SK-N-SH treated with all-trans-retinoic acid at 6 μM for 48 hours (cell line): ENCODE measurements around the gene CLDN5.

Source experiments
- ARNTL ChIP-seq: fragments of 450-650 bp; formaldehyde crosslinking; IDR thresholded peaks from 2 replicates; pipeline ENCODE4 v1.5.0; 2020; ENCODE audit warnings: low read depth, mild to moderate bottlenecking, moderate library complexity, borderline replicate concordance
- BACH2 ChIP-seq: fragments of 250-450 bp; sonication (Bioruptor Pico); IDR thresholded peaks from 2 replicates; pipeline ENCODE4 v1.9.0; 2021; ENCODE audit warnings: mild to moderate bottlenecking, borderline replicate concordance
- CREB5 ChIP-seq: fragments of 250-450 bp; sonication (Bioruptor Pico); IDR thresholded peaks from 2 replicates; pipeline ENCODE4 v1.5.1; 2020; ENCODE audit warnings: low read depth, mild to moderate bottlenecking, moderate library complexity
- CSDC2 ChIP-seq: fragments of 250-450 bp; sonication (Bioruptor Pico); IDR thresholded peaks from 2 replicates; pipeline ENCODE4 v1.5.0; 2020; ENCODE audit warnings: mild to moderate bottlenecking, moderate library complexity
- GLIS3 ChIP-seq: fragments of 250-450 bp; sonication (Bioruptor Pico); IDR thresholded peaks from 2 replicates; pipeline ENCODE4 v1.5.0; 2020; ENCODE audit warnings: mild to moderate bottlenecking, moderate library complexity
- OSR1 ChIP-seq: fragments of 250-450 bp; sonication (Bioruptor Pico); IDR thresholded peaks from 2 replicates; pipeline ENCODE4 v1.8.0; 2022; ENCODE audit warnings: moderate library complexity, mild to moderate bottlenecking, inconsistent platforms
- PATZ1 ChIP-seq: fragments of 250-450 bp; sonication (Bioruptor Pico); IDR thresholded peaks from 2 replicates; pipeline ENCODE4 v1.8.0; 2020; ENCODE audit warnings: mild to moderate bottlenecking, moderate library complexity, borderline replicate concordance
- POU6F1 ChIP-seq: fragments of 250-450 bp; sonication (Bioruptor Pico); IDR thresholded peaks from 2 replicates; pipeline ENCODE4 v1.8.0; 2021; ENCODE audit warnings: low read depth, mild to moderate bottlenecking, moderate library complexity, borderline replicate concordance
- RARB ChIP-seq: fragments of 250-450 bp; sonication (Bioruptor Pico); IDR thresholded peaks from 2 replicates; pipeline ENCODE4 v1.8.0; 2021; ENCODE audit warnings: mild to moderate bottlenecking, moderate library complexity
- TCF4 ChIP-seq: fragments of 250-450 bp; sonication (Bioruptor Pico); IDR thresholded peaks from 2 replicates; pipeline ENCODE4 v1.8.0; 2021; ENCODE audit warnings: mild to moderate bottlenecking, moderate library complexity, borderline replicate concordance
- TSHZ2 ChIP-seq: fragments of 250-450 bp; sonication (Bioruptor Pico); IDR thresholded peaks from 2 replicates; pipeline ENCODE4 v1.5.0; 2020; ENCODE audit warnings: mild to moderate bottlenecking, moderate library complexity
- ZFP3 ChIP-seq: fragments of 250-450 bp; sonication (Bioruptor Pico); IDR thresholded peaks from 2 replicates; pipeline ENCODE4 v1.5.0; 2020; ENCODE audit warnings: mild to moderate bottlenecking, moderate library complexity
- ZNF70 ChIP-seq: fragments of 450-650 bp; formaldehyde crosslinking; IDR thresholded peaks from 2 replicates; pipeline ENCODE4 v1.5.0; 2020; ENCODE audit warnings: mild to moderate bottlenecking, moderate library complexity
- ZNF8 ChIP-seq: fragments of 450-650 bp; formaldehyde crosslinking; IDR thresholded peaks from 2 replicates; pipeline ENCODE4 v1.5.0; 2020; ENCODE audit warnings: mild to moderate bottlenecking, moderate library complexity

- TF ChIP-seq ZNF8 (CRISPR knock-in tag) (no peak), ARNTL (CRISPR knock-in tag) (no peak), RARB (CRISPR knock-in tag) (no peak), BACH2 (CRISPR knock-in tag) (no peak), ZNF70 (no peak), PATZ1 (CRISPR knock-in tag) (no peak), ZFP3 (no peak), TCF4 (CRISPR knock-in tag) (no peak), CREB5 (CRISPR knock-in tag) (no peak), CSDC2 (no peak), TSHZ2 (CRISPR knock-in tag) (no peak), POU6F1 (CRISPR knock-in tag) (no peak), OSR1 (CRISPR knock-in tag) (no peak), GLIS3 (CRISPR knock-in tag) (no peak)
Measured at GRCh38 chr22:19504900-19505734, 19.1 kb downstream of the CLDN5 start.
